Measurements from ENCODE around the gene SPANXN1.
"Not testable (repeated sequence)": the region's sequence is repeated elsewhere in the genome, so short reads cannot be mapped to it uniquely, and the experiment has no call there.

Gene SPANXN1, protein sequence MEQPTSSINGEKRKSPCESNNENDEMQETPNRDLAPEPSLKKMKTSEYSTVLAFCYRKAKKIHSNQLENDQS
- total RNA-seq: 0 to 0.11 (median 0) reads per million in 17 experiments

- not testable (repeated sequence) for DNase-seq
Measured at GRCh38 chrX:145247203-145247602, at the start of gene SPANXN1. Gene SPANXN1 (plus strand): TSS chrX:145247503. CDS start chrX:145247587, 84 bp downstream.

DNA sequence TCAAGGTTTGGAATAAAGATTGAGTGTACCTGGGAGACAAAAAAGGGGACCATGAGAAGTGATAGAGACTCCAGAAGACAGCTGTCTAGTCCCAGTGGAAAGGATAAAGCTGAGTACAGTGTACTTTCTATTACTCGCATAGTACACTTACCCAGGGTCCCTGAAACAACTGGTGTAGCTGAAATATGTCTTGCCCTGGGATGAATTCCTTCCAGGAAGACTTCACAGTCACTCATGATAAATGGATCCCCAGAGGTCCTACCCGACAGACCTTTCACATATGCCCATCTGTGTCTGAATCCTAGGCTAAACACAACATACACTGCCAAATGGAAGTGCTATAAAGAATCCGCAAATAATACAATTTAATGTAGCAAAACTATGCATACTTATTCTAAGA, 48.2 kb upstream of the SPANXN1 start:
- DNase-seq: no peak

DNA sequence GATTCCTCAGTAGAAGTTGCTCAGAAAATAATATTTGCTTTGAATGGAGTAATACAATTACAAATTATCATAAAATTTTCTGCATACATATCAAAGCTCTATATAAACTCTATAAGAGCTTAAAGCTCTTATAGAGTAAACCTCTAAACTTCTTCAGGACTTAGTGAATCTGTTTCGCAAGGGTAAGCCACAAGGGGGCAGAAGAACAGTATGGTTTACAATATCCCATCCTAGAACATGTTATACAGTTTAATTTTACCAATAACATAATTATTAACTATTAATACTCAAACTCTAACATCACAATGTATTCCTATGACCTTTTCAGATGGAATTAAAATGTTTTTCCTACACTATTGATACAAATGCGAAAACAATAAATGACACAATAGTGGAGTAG, 33.8 kb upstream of the SPANXN1 start:
- DNase-seq: peak in 2 of 4 experiments; percentile 3 to 5

DNA sequence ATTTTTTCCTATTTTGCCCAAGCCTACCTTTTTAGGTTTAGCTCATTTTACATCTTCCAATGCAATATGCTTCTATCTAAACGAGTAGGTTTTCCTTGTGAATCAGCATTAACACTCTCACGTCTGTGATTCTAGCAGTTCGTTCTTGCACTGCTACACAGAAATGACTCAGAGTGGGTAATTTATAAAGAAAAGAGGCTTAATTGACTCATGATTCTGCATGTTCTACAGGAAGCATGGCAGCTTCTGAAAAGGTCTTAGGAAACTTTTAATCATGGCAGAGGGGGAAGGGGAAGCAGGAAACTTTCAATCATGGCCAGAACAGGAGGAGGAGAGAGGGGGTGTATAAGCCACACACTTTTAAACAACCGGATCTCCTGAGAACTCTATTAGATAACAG, 44.9 kb downstream of the SPANXN1 start:
- DNase-seq: no peak
